GM18909 (cell line): Measurements from ENCODE around the gene IL1RAPL1.
"Not testable (repeated sequence)": the region's sequence is repeated elsewhere in the genome, so short reads cannot be mapped to it uniquely, and the experiment has no call there.

Experiments used
- ATAC-seq: cut with Tn5 transposase; IDR thresholded peaks from one replicate; pipeline ENCODE4 v1.9.1; 2021; ENCODE audit warnings: mild to moderate bottlenecking; ENCODE audit not compliant: unreplicated experiment, poor library complexity

The IL1RAPL1 gene

GRCh38 chrX:28756647-28757046 lies 169.4 kb downstream of the IL1RAPL1 start:
- ATAC-seq, result no peak

GRCh38 chrX:28757290-28757689 lies 170.0 kb downstream of the IL1RAPL1 start:
- no peak for ATAC-seq

- not testable (repeated sequence) for ATAC-seq
Measured at GRCh38 chrX:28766561-28766960, 179.3 kb downstream of the IL1RAPL1 start.

- ATAC-seq, result no peak
Measured at GRCh38 chrX:28773807-28774206, 186.6 kb downstream of the IL1RAPL1 start.

- ATAC-seq, result no peak
Measured at GRCh38 chrX:28787206-28787605, 200.0 kb downstream of the IL1RAPL1 start.

- not testable (repeated sequence) for ATAC-seq
Measured at GRCh38 chrX:28800671-28801070, 213.4 kb downstream of the IL1RAPL1 start.

GRCh38 chrX:28802625-28803024 lies 215.4 kb downstream of the IL1RAPL1 start:
- ATAC-seq, result no peak

GRCh38 chrX:28835991-28836390 lies 248.7 kb downstream of the IL1RAPL1 start:
- ATAC-seq, result no peak

- ATAC-seq, result no peak
Measured at GRCh38 chrX:28843817-28844216, 256.6 kb downstream of the IL1RAPL1 start.

- ATAC-seq, result no peak
Measured at GRCh38 chrX:28847423-28847822, 260.2 kb downstream of the IL1RAPL1 start.

GRCh38 chrX:28848707-28849106 lies 261.5 kb downstream of the IL1RAPL1 start:
- ATAC-seq, result no peak

- ATAC-seq, result no peak
Measured at GRCh38 chrX:28850955-28851354, 263.7 kb downstream of the IL1RAPL1 start.

- no peak for ATAC-seq
Measured at GRCh38 chrX:28851871-28852270, 264.6 kb downstream of the IL1RAPL1 start.

GRCh38 chrX:28854637-28855036 lies 267.4 kb downstream of the IL1RAPL1 start:
- ATAC-seq, result no peak

GRCh38 chrX:28876408-28876807 lies 289.2 kb downstream of the IL1RAPL1 start:
- no peak for ATAC-seq

GRCh38 chrX:28876901-28877300 lies 289.7 kb downstream of the IL1RAPL1 start:
- ATAC-seq, result no peak

GRCh38 chrX:28880136-28880535 lies 292.9 kb downstream of the IL1RAPL1 start:
- no peak for ATAC-seq

GRCh38 chrX:28884823-28885222 lies 297.6 kb downstream of the IL1RAPL1 start:
- ATAC-seq, result no peak

- ATAC-seq, result no peak
Measured at GRCh38 chrX:28888416-28888815, 301.2 kb downstream of the IL1RAPL1 start.

- ATAC-seq, result no peak
Measured at GRCh38 chrX:28889591-28890090, 302.4 kb downstream of the IL1RAPL1 start.

GRCh38 chrX:28901637-28902036 lies 314.4 kb downstream of the IL1RAPL1 start:
- no peak for ATAC-seq

- ATAC-seq, result no peak
Measured at GRCh38 chrX:28910487-28910886, 323.2 kb downstream of the IL1RAPL1 start.
